RKO (cell line): Measurements from ENCODE around the gene SORCS2.

Source experiments
- DNase-seq: peaks from one replicate; pipeline ENCODE4 v3.0.0-alpha.2; 2016; ENCODE audit warnings: low spot score

The SORCS2 gene

GRCh38 chr4:7614350-7614949 lies 422.1 kb downstream of the SORCS2 start:
- DNase-seq = no peak

DNA sequence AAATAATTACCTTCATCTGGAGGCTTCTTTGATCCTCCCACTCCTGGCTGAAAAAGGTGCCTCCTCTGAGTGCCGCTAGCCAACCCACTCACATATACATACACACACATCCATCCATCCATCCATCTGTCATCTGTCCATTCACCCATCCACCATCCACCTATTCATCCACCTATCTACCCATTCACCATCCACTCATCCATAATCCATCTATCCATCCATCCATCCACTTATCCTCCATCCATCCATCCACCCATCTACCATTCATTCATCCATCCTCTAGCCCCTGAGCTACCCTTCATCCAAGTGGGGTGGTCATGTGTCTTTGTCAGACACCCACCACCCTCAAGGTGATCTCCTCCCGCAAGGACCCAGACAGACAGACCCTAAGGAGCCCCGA lies 423.9 kb downstream of the SORCS2 start:
- DNase-seq = no peak

DNA sequence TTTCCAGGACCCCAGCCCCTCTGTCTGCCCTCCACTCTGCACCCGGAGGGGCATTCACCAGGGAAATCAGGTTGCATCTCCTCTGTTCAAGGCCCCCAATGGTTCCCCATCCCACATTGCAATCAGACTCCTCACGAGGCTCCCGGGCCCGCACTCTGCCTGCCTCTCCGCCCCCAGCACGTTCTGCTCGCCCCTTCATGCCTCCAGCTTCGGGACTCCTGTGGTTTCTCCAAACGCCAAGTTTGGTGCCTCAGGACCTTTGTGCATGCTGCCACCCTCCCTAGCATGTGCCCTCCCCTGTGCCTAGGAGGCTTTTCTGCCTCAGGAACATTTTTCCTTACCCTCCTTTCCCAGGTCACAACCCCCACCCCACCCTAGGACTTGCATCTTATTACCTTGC lies 426.0 kb downstream of the SORCS2 start:
- no peak for DNase-seq

DNA sequence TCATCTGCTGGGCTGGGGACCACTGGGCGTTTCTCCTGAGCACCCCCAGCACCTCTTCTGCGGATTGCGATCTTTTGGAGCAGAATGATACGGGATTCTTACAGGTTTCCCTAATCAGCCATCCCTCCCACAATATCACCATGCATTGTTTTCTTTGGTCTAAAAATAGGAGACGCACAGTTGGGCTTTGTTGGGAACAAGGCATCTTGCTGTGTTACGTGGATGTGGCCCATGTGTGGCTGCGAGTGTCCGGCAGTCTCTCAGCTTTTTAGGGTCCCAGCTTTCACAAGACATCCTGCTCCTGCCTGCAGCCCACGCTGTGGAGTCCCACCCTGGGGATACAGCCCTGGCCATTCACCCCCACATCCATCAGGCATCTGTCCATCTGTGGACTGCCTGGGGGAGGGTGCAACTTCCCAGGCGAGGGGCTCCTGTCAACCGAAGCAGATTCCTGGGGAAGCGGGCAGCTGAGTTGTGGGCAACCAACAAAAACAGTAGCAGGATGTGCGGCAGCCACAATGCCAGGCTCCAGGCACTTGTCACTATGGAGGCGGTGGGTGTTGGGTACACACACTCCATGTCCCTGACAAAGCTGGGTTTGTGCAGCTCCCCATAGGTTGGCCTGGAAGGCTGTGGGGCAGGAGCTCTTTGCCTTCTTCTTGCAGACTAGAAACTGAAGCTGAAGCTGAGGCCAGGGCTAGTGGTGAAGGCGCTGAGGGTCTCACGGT lies 427.9 kb downstream of the SORCS2 start:
- no peak for DNase-seq

- DNase-seq = no peak
Observed at GRCh38 chr4:7620814-7621176, 428.5 kb downstream of the SORCS2 start.

GRCh38 chr4:7621252-7622035 lies 429.1 kb downstream of the SORCS2 start:
- DNase-seq = no peak

DNA sequence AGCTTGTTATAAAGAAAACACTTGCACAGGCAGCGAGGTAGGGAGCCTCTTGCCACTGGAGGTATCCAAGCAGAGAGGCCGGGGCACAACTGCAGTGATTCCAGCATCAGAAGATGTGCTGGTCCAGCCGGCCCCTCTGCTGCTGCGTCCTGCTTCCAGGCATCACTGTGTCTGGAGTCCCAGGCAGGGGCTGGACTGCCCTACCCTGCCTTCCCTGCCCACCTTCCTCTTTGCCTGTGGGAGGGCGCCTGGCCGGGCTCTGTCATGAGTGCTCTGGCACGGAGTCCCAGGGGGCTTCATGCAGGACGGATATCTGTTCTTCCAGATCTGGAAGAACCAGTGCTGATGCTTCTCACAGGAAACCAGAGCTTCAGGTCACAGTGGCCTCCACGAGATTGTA lies 430.0 kb downstream of the SORCS2 start:
- no peak for DNase-seq

DNA sequence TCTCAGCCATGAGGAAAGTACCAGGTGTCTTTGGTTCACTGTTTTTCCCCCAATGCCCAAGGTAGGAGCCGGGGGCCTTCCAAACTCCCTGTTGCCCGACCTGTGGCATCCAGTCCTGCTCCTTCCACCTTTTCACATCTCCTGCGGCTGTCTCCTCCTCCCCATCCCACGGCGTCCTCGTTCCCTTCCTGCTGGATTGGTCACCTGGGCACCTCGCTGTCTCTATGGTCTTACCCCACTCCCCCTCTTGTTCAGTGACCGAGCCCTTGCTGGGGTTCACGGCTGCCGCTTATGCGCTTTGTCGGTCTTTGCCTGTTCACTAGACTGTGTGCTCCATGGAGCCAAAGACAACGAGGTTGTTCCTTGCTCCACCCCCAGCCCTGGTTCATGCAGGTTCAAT lies 431.1 kb downstream of the SORCS2 start:
- DNase-seq = no peak

DNA sequence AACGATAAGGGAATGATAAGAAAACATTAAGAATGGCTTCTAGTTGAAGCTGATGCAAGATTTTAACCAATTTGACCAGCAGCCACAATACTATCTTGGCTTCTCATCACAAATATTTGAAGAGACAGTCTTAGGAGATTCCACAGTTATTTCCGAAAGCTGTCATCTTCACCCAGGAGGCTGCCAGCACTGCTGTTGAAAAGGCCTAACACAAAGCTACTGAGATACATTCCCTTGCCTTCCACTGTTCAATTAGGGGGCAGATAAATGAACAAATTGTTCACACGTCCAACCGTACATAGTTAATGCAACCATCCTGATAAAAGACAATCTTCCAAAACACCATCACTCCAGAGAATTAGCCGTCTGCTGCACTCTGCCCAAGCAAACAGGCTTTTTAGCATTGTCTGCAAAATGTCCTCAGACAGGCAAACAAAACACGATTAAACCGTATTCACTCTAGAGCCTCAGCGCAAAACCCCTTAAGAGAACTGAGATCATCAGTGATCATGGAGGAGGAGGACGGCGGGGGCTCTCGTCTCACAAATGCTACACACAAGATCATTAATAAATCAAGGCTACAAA lies 432.1 kb downstream of the SORCS2 start:
- no peak for DNase-seq

DNA sequence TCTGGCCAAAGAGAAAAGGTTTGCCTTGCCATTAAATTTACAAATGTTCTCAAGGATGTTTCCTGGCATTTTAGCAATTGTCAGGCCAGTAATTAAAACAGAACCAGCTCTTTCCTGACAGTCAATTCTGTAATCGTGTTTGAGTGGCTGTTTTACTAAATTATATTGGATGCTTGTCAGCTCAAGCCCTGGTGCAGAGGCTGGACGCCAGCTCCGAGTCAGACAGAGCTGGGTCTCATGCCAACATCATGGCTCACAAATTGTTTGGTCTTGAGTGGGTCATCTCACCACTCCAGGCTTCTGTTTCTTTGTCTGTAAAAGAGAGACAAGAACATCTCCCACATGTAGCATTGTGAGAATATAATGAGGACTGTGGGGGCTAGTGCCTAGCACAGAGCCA lies 432.7 kb downstream of the SORCS2 start:
- DNase-seq = no peak

GRCh38 chr4:7626531-7626930 lies 434.2 kb downstream of the SORCS2 start:
- no peak for DNase-seq

- DNase-seq = no peak
Observed at GRCh38 chr4:7627251-7628250, 435.2 kb downstream of the SORCS2 start.

GRCh38 chr4:7628432-7628831 lies 436.1 kb downstream of the SORCS2 start:
- no peak for DNase-seq

DNA sequence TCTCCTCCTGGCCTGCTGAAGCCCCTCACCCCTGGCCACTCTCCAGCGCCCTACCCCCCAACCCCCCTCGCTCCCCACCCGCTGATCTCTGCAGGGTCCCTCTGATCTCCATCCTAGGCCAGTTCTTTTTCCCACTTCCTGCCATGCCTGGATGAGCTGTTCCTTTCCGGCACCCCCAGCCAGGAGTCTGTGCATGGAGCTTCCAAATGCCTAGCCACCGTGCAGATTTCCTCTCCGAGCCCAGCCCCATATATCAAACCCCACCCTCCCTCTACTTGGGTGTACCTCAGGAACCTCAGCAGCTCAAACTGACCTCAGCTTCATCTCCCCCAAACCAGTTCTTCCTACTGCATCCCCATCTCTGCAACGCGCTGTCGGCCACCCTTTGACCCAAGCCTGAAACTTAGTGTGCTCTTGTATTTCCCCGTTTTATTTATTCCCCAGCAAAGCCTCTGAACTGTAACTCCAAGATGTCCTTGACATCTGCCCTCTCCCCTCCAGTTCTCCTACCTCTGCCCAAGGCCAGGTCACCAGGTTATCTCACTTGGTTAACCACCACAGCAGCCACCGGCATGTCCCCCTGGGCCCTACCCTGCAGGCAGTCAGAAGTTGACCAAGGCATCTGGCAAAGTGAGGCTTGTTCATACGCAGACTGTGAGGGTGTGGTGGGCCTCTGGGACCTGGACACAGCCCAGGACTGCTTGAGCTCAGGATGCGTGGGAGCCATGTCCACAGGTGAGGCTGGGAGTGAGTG lies 437.3 kb downstream of the SORCS2 start:
- DNase-seq = no peak

- peak; percentile 69 for DNase-seq
Observed at GRCh38 chr4:7630568-7631287, 438.4 kb downstream of the SORCS2 start.

GRCh38 chr4:7631288-7632014 lies 439.1 kb downstream of the SORCS2 start:
- no peak for DNase-seq

DNA sequence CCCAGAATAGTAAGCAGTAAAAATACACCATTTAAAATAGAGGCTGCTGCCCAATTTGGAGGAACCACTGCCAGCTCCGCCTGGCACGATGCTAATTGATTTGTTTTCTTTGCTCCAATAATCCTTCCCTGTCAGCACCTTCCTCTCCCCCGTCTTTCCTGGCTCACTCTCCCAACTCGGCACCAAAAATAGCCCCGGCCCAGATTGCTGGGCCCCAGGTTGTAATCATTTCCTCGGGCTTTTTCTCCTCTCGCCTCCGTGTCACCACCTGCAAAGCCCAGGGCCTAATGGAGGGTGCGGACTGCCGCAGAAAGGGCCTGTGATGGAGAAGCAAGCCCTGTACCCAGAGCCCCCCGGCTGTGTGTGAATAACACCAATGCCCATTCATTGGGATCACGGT lies 440.0 kb downstream of the SORCS2 start:
- DNase-seq = no peak

- DNase-seq = no peak
Observed at GRCh38 chr4:7632971-7633370, 440.6 kb downstream of the SORCS2 start.

- DNase-seq = no peak
Observed at GRCh38 chr4:7634661-7635251, 442.4 kb downstream of the SORCS2 start.
